ENCODE results near the gene NABP2. TPM values are rescaled to one million over a fixed set of nuclear protein-coding genes. Genes with fewer than 3 reads are reported as not detected.
A peak's percentile ranks its signal among the peaks of the same experiment; 100 is the strongest.

Gene NABP2
- total RNA-seq, 1 donor from 2014 or later: 27.9 TPM

DNA sequence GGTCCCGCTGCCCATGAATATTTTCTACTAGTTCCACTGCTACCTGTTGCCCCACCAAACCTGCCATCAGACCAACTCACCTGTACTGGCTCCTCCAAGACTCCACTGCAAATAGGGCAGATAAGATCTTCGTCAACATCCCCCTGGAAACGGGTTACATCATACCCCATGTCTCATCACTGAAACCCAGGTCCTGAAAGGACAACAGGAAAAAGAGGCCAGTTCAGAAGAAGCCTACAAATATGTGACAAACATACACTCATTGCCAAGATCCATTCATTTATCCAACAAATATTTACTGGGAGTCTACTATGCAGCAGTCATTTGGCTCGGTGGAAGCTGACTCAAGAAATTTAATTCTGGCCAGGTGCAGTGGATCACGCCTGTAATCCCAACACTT lies 10.3 kb upstream of the NABP2 start:
- no peak for DNase-seq (ENCODE audit: low spot score)

GRCh38 chr12:56216461-56216860 lies 7.7 kb upstream of the NABP2 start:
- DNase-seq (ENCODE audit: low spot score): no peak

- no peak for DNase-seq (ENCODE audit: low spot score)
Measured at GRCh38 chr12:56219840-56220239, 4.3 kb upstream of the NABP2 start.

DNA sequence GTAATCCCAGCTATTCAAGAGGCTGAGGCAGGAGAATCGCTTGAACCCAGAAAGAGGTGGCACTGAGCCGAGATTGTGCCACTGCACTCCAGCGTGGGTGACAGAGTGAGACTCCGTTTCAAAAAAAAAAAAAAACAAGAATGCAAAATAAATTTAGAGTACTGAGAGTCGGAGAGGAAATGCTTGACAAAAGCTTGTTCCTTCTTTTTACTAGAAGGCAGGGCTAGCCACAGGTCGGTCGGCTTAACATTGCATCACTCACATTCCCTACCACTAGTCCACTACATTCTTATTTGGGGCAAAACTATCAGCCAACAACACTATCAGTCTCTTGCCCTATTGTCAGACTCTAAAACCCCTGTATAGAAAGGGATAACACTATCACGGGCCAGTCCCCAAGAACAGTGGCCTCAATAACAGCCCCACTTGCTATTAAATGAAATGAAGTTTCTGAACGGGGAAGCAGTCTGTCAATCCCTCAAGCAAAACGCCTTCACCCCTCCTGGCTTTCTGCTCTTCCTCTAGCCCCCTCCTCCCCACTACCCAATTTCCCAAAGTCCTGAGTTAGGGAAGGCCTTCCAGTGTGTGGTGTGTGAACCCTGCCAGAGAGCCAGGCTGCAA lies 3.4 kb upstream of the NABP2 start:
- no peak for DNase-seq (ENCODE audit: low spot score)

DNA sequence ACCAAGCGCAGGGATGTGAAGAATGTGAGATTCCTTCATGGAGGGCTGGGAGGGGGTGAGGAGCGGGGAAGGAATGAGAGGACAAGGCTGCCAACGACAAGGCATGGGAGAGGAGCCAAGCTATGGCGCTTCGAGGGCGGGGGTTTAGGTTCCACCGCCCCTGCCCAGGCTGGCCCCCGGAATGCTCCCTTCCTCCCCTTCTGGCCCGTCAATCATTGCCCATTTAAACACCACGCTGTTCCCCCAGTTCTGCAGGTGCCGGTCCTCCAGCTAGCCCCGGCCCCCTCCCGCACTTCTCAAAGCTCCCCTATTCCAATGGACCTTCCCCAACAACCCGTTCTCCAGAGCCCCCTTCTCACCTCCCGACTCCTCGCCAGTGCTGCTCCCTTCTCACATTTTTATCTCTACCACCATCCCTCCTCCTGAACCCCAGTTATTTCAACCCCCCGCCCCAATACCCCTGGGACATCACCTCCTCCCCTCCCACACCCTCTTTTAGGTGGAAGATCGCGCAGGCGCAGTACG lies 2.8 kb upstream of the NABP2 start:
- DNase-seq (ENCODE audit: low spot score): peak; percentile 81

DNA sequence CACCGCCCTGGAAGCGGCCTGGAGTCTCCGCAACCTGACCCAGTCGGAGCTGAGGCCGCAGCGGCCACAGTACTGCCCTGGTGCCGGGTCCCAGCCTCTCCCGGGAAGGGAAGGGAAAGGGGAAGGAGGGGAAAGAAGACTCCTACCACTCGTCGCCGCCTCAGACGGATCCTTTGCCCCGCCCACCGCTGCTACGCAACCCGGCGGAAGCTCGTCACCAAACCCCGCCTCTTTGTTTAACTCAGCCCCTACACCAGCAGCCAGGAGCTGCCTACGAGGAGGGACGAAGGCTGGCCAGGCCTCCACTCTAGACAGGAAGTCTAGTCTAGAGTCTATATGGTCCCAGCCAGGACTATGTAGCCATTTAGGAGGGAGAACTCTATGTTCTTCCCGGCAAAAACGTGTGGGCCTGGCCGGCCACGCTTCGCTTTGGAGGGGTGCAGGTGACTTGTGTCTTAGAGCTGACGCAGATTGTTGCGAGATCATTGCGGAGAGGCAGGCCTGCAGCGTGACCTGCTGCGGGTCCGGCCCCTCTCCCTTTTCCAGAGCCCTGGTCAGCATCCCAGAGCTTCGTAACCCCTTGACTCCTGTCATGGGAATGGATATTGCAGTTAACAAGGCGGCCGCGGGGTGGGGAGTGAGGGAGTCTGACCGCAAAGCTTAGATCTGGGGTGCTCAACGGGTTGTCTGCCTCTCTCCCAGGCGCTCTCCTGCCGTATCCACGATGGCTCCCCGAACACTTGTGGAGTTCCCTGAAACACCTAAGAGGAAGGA lies 2.2 kb upstream of the NABP2 start, which contains the start of gene RNF41:
Gene RNF41 (minus strand): TSS at position 166 of the 774 bp plus-strand sequence. CDS start 7,875 bp downstream, outside the sequence.
- DNase-seq (ENCODE audit: low spot score): peak; percentile 98

- no peak for DNase-seq (ENCODE audit: low spot score)
Measured at GRCh38 chr12:56222531-56222895, 1.6 kb upstream of the NABP2 start.

DNA sequence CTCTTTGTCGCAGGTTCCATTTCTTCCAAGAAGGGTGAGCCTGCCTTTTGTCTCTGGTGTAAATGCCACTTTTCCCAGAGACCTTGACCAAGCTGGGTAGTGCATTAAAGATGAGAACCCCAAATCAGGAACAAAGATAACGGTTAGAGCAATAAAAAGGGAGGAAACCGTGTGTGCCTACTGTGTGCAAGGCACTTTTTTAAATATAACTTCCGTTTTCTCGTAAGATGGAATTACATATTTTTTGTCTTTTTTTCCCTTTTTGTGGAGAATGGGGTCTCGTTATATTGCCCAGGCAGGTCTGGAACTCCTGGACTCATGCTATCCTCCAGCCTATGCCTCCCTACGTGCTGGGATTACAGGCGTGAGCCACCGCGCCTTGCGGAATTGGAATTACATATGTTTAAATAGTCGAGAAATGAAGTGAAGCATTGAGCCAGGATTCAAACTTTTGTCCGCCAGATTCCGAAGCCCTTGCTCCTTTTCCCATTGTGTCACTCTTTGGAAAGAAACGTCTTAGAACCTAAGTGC lies 506 bp upstream of the NABP2 start:
- DNase-seq (ENCODE audit: low spot score): no peak

GRCh38 chr12:56224954-56225353 lies 812 bp downstream of the NABP2 start:
- no peak for DNase-seq (ENCODE audit: low spot score)

- DNase-seq (ENCODE audit: low spot score): no peak
Measured at GRCh38 chr12:56229082-56229481, 4.9 kb downstream of the NABP2 start.

DNA sequence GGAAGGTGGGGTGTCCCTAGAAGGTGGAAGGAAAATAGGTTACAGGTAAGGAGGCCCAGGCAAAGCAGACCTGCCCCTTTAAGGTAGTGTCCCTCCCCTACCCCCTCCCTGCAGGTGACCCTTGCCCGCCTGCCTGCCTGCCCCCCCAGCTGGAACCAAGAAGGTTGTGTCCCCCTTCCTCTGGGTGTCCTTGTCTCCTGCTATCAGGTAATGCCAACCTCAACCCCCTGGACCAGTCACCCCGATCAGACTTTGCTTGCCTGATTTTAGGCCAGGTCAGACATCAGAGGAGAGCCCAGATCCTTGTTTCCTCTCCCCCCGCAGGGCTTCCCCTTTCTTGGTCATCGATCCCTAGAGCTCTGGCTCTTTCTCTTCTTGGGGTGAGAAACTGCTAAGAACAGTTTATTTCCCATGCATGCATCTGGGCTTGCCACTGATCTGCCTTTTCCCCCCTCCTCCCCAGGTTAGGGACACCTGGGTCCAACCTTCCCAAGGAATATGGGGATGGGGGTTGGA lies 5.8 kb downstream of the NABP2 start, which contains the start of gene SLC39A5:
Gene SLC39A5 (plus strand): TSS at position 136 of the 516 bp plus-strand sequence. CDS start 1,224 bp downstream, outside the sequence.
- DNase-seq (ENCODE audit: low spot score): no peak

GRCh38 chr12:56230432-56231183 lies 6.5 kb downstream of the NABP2 start:
- no peak for DNase-seq (ENCODE audit: low spot score)

DNA sequence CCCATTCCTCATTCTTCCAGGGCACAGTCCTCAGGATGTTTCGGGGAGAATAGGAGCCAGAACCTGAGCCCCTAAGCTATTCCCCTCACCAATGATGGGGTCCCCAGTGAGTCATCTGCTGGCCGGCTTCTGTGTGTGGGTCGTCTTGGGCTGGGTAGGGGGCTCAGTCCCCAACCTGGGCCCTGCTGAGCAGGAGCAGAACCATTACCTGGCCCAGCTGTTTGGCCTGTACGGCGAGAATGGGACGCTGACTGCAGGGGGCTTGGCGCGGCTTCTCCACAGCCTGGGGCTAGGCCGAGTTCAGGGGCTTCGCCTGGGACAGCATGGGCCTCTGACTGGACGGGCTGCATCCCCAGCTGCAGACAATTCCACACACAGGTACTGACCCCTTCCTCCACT lies 7.0 kb downstream of the NABP2 start:
- DNase-seq (ENCODE audit: low spot score): no peak

- DNase-seq (ENCODE audit: low spot score): no peak
Measured at GRCh38 chr12:56234746-56235436, 10.7 kb downstream of the NABP2 start.

DNA sequence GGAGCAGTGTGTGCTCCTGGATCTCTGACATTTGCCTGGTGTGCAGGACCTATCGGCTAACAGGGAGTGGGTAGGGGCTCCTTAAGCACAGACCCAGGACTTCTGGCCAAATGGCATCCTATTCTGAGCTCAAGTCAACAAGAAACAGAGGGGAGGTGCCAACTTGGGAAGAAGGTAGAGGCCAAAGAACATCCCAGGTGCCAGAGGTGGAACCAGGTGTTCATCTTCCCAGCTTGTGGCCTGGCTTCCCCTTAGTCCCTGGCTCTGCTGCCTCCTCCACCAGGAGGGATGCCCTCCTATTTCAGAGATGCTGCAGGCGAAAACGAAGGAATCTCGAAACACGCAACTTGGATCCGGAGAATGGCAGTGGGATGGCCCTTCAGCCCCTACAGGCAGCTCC lies 11.9 kb downstream of the NABP2 start:
- DNase-seq (ENCODE audit: low spot score): no peak

DNA sequence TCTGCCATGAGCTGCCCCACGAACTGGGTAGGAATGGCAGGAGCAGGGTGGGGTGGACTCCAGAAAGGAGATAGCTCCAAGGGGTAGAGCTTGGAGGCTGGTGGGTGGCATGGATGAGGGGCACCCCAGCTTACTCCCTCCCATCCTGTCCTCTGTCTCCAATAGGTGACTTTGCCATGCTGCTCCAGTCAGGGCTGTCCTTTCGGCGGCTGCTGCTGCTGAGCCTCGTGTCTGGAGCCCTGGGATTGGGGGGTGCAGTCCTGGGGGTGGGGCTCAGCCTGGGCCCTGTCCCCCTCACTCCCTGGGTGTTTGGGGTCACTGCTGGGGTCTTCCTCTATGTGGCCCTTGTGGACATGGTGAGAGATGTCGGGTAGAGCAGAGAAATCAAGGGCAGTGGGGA lies 12.8 kb downstream of the NABP2 start:
- no peak for DNase-seq (ENCODE audit: low spot score)

GRCh38 chr12:56237552-56237951 lies 13.4 kb downstream of the NABP2 start:
- DNase-seq (ENCODE audit: low spot score): no peak

GRCh38 chr12:56241424-56242303 lies 17.5 kb downstream of the NABP2 start:
- no peak for DNase-seq (ENCODE audit: low spot score)

DNA sequence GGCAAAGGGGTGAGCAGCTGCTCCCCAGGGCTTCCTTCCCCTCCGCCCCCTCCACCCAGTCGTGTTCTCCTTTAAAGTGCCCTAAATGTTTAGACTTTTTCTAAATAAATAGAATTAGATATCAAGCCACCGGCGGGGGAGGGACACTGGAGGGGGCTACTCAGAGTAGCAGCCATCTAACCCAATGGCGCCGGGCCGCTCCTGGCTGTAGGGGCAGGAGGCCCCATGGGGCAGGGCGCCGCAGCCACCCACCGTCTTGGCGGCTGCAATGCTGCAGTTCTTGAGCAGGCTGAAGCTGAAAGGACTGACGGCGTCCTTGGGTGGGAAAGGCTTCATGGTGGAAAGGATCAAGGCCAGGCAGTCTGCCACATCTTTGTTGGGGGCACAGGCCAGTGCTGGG lies 18.8 kb downstream of the NABP2 start:
- DNase-seq (ENCODE audit: low spot score): no peak

DNA sequence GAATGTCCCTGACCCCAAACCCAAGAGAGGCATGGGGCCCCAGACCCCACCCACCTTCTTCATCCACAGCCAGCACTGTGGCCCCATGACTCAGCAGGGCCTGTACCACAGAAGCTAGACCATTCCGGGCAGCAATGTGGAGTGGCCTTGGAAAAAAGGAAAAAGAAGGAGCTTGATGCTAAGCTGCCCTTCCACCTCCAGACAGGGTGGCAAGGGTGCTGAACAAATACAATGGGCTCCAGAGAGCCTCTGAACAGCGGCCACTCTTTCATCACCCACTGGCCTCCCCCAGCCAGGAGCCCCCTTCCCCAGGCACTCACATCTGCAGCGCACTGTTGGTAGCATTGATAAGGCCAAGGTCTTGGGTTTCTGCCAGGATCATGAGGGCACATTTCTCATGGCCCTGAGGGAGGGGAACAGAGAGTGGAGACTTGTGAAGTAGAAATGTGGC lies 19.6 kb downstream of the NABP2 start:
- no peak for DNase-seq (ENCODE audit: low spot score)

All from ureter (tissue), 1 donor.